OCI-LY1 (cell line): ENCODE results near the gene GRB2.

Experiments
- H2AFZ ChIP-seq: fragments of 200-600 bp; sonication (generic), shearing (Covaris generic); 2 replicates; pipeline ENCODE4 v1.6.0; 2014; ENCODE audit warnings: antibody characterized with exemption, mild to moderate bottlenecking, low read length
- H3F3A ChIP-seq: fragments of 200-600 bp; sonication (generic), shearing (Covaris generic); 2 replicates; pipeline ENCODE4 v1.6.0; 2014; ENCODE audit warnings: mild to moderate bottlenecking, antibody characterized with exemption, low read length, moderate library complexity; ENCODE audit not compliant: insufficient read depth
- H3K27ac ChIP-seq: fragments of 200-600 bp; sonication (generic); 2 replicates; pipeline ENCODE4 v1.5.1; 2014; ENCODE audit warnings: low read length, mixed run types, mild to moderate bottlenecking, low read depth; ENCODE audit not compliant: poor library complexity, severe bottlenecking
- H3K27me3 ChIP-seq: fragments of 200-600 bp; sonication (generic); 2 replicates; pipeline ENCODE4 v1.6.0; 2014; ENCODE audit warnings: antibody characterized with exemption, mild to moderate bottlenecking, low read length, moderate library complexity; ENCODE audit not compliant: insufficient read depth
- H3K36me3 ChIP-seq: fragments of 200-600 bp; sonication (generic); 2 replicates; pipeline ENCODE4 v1.6.1; 2014; ENCODE audit warnings: mild to moderate bottlenecking, antibody characterized with exemption, low read length, moderate library complexity, mixed read lengths; ENCODE audit not compliant: insufficient read depth
- H3K4me1 ChIP-seq: fragments of 200-600 bp; sonication (generic); 2 replicates; pipeline ENCODE4 v1.5.1; 2014; ENCODE audit warnings: mild to moderate bottlenecking, low read length, moderate library complexity; ENCODE audit not compliant: insufficient read depth, severe bottlenecking
- H3K4me2 ChIP-seq: fragments of 200-600 bp; sonication (generic), shearing (Covaris generic); 2 replicates; pipeline ENCODE4 v1.6.1; 2014; ENCODE audit warnings: low read length
- H3K4me3 ChIP-seq: fragments of 200-600 bp; sonication (generic); 2 replicates; pipeline ENCODE4 v1.5.1; 2014; ENCODE audit warnings: low read length, low read depth, mild to moderate bottlenecking, mixed read lengths; ENCODE audit not compliant: poor library complexity, severe bottlenecking
- H3K79me2 ChIP-seq: fragments of 200-600 bp; shearing (Covaris generic); 2 replicates; pipeline ENCODE4 v1.6.1; 2016; ENCODE audit warnings: mixed run types, low read length, mixed read lengths; ENCODE audit not compliant: insufficient read depth
- H3K9ac ChIP-seq: fragments of 200-600 bp; sonication (generic), shearing (Covaris generic); 2 replicates; pipeline ENCODE4 v1.6.1; 2014; ENCODE audit warnings: mild to moderate bottlenecking, low read length, mixed read lengths
- H3K9me2 ChIP-seq: fragments of 200-600 bp; sonication (generic), shearing (Covaris generic); 2 replicates; pipeline ENCODE4 v1.6.1; 2014; ENCODE audit warnings: low read depth, mild to moderate bottlenecking, low read length, mixed read lengths
- H3K9me3 ChIP-seq: fragments of 200-600 bp; shearing (Covaris generic); 2 replicates; pipeline ENCODE4 v1.6.1; 2014; ENCODE audit warnings: low read length, mixed read lengths
- H4K20me1 ChIP-seq: fragments of 200-600 bp; sonication (generic), shearing (Covaris generic); 2 replicates; pipeline ENCODE4 v1.6.0; 2016; ENCODE audit warnings: mild to moderate bottlenecking, low read length; ENCODE audit not compliant: insufficient read depth
- CTCF ChIP-seq: fragments of 200-600 bp; sonication (generic), shearing (Covaris generic); IDR thresholded peaks from 2 replicates; pipeline ENCODE4 v1.5.1; 2017; ENCODE audit warnings: mild to moderate bottlenecking, antibody characterized with exemption, low read length, moderate library complexity, mixed read lengths
- EZH2 ChIP-seq: fragments of 200-600 bp; sonication (generic), shearing (Covaris generic); IDR thresholded peaks from 2 replicates; pipeline ENCODE4 v1.8.0; 2017; ENCODE audit warnings: borderline replicate concordance, mixed run types, mild to moderate bottlenecking, antibody characterized with exemption, low read length, moderate library complexity, mixed read lengths

Gene GRB2

GRCh38 chr17:75270218-75270965, 135.1 kb downstream of the GRB2 start:
- Histone ChIP-seq H4K20me1 (no peaks in the 10 kb centered on the region), H3K9ac (peak overlapping the region; percentile 87), H3K4me3 (peak overlapping the region; percentile 79), H3K27ac (peak overlapping the region; percentile 36), H3K4me2 (peak overlapping the region; percentile 97), H3K4me1 (peaks cover 41% of the 10 kb centered on the region), H2AFZ (no peak overlapping the region), H3K9me3 (no peaks in the 10 kb centered on the region), H3F3A (peaks cover 5% of the 10 kb centered on the region; the same call in 1 of the 2 replicates), H3K27me3 (no peaks in the 10 kb centered on the region), H3K9me2 (no peaks in the 10 kb centered on the region), H3K79me2 (no peaks in the 10 kb centered on the region), H3K36me3 (peaks cover 46% of the 10 kb centered on the region)
- no peak for TF ChIP-seq EZH2
- TF ChIP-seq CTCF: peak; percentile 40; the same call in 1 of the 2 replicates

GRCh38 chr17:75269844-75270217, 135.6 kb downstream of the GRB2 start:
- H3K9ac ChIP-seq: peak overlapping the region; percentile 87
- no peaks in the 10 kb centered on the region for H3K9me3 ChIP-seq
- peaks cover 5% of the 10 kb centered on the region; the same call in 1 of the 2 replicates for H3F3A ChIP-seq
- H3K4me1 ChIP-seq: peaks cover 41% of the 10 kb centered on the region
- H3K79me2 ChIP-seq: no peaks in the 10 kb centered on the region
- no peaks in the 10 kb centered on the region for H4K20me1 ChIP-seq
- H3K27ac ChIP-seq: peak overlapping the region; percentile 36
- no peak for TF ChIP-seq EZH2
- no peak for TF ChIP-seq CTCF
- peaks cover 43% of the 10 kb centered on the region for H3K36me3 ChIP-seq
- H3K4me2 ChIP-seq: peak overlapping the region; percentile 97
- no peak overlapping the region for H2AFZ ChIP-seq
- H3K9me2 ChIP-seq: no peaks in the 10 kb centered on the region
- no peaks in the 10 kb centered on the region for H3K27me3 ChIP-seq
- peak overlapping the region; percentile 79 for H3K4me3 ChIP-seq
